Mesothelial cell of epicardium (in vitro differentiated cells): ENCODE results near the gene SLC51B. TPM values are rescaled to one million over a fixed set of nuclear protein-coding genes. Genes with fewer than 3 reads are reported as not detected.

ENCODE experiments used
- DNase-seq, 2 experiments: peaks; one replicate each; pipeline ENCODE4 v3.0.0; 2021; ENCODE audit warnings: low spot score in 2 of 2; ENCODE audit not compliant: unreplicated experiment in 2 of 2
- H3K27ac Mint-ChIP-seq: 2 replicates; pipeline ENCODE4 v1.8.0; 2021; ENCODE audit warnings: mixed read lengths
- H3K27me3 Mint-ChIP-seq: 2 replicates; pipeline ENCODE4 v1.8.0; 2021; ENCODE audit warnings: low read depth, mixed read lengths
- H3K36me3 Mint-ChIP-seq: 2 replicates; pipeline ENCODE4 v1.8.0; 2021; ENCODE audit warnings: mixed read lengths
- H3K4me1 Mint-ChIP-seq: 2 replicates; pipeline ENCODE4 v1.8.0; 2021; ENCODE audit warnings: mixed read lengths
- H3K4me3 Mint-ChIP-seq: 2 replicates; pipeline ENCODE4 v1.8.0; 2021; ENCODE audit warnings: mild to moderate bottlenecking, moderate library complexity, mixed read lengths
- H3K9me3 Mint-ChIP-seq: 2 replicates; pipeline ENCODE4 v1.8.0; 2021; ENCODE audit warnings: mixed read lengths
- total RNA-seq: library from RNA; stranded (reverse); gene quantifications from 3 replicates; pipeline ENCODE4 v1.2.1, GENCODE V29; 2021
- TF ChIP-seq, protein P1 (sequence below): fragments of 200-600 bp; sonication (generic); IDR thresholded peaks from one replicate; pipeline ENCODE4 v1.5.0; 2021; ENCODE audit warnings: antibody characterized with exemption; ENCODE audit not compliant: unreplicated experiment

The SLC51B gene
- total RNA-seq, 1 donor from 2014 or later: not detected

DNA sequence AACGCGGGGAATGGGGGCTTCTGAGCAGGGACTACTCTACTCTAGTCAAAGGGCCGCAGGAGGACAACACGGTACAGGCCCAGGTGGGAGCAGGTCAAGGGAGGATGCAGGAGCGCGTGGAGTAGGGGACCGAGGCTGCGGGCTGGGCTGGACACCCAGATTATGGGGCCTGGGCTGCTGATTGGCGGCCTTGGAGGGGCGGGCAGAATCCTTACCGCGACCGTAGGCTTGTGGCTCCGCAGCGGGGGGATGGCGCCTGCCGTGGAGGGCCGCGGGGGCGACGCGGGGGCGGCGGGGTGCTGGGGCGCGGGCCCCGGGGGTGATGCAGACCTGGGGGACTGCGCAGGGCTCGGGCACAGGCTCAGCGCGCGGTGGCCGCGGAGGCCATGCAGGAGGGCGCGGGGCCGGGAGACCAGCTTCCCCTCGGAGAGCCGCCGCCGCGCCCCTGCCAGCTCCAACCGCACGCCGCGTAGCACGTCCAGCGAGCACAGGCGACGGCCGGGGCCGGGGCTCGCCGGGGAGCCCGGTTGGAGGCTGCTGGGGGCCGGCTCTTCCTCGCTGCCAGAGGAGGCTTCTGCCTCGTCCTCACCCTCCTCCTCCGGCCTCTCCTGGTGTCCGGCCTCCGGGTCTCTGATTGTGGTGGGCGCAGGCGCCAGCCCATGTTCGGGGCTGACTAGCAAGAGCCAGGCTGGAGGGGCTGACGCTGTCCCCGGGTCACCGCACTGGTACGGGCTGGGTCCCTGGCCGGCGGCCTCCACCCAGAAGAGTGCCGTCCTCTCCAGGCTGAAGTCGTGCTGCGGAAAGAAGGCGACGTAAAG is 56.9 kb downstream of the SLC51B start:
- H3K4me1 Mint-ChIP-seq: peaks cover 1% of the 10 kb centered on the region
- TF ChIP-seq, protein P1, sequence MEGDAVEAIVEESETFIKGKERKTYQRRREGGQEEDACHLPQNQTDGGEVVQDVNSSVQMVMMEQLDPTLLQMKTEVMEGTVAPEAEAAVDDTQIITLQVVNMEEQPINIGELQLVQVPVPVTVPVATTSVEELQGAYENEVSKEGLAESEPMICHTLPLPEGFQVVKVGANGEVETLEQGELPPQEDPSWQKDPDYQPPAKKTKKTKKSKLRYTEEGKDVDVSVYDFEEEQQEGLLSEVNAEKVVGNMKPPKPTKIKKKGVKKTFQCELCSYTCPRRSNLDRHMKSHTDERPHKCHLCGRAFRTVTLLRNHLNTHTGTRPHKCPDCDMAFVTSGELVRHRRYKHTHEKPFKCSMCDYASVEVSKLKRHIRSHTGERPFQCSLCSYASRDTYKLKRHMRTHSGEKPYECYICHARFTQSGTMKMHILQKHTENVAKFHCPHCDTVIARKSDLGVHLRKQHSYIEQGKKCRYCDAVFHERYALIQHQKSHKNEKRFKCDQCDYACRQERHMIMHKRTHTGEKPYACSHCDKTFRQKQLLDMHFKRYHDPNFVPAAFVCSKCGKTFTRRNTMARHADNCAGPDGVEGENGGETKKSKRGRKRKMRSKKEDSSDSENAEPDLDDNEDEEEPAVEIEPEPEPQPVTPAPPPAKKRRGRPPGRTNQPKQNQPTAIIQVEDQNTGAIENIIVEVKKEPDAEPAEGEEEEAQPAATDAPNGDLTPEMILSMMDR: no peak
- peaks cover 34% of the 10 kb centered on the region for H3K36me3 Mint-ChIP-seq
- no peak for DNase-seq
- peak overlapping the region; percentile 14 for H3K27ac Mint-ChIP-seq
- no peaks in the 10 kb centered on the region for H3K9me3 Mint-ChIP-seq
- no peak overlapping the region for H3K4me3 Mint-ChIP-seq
- H3K27me3 Mint-ChIP-seq: no peaks in the 10 kb centered on the region

DNA sequence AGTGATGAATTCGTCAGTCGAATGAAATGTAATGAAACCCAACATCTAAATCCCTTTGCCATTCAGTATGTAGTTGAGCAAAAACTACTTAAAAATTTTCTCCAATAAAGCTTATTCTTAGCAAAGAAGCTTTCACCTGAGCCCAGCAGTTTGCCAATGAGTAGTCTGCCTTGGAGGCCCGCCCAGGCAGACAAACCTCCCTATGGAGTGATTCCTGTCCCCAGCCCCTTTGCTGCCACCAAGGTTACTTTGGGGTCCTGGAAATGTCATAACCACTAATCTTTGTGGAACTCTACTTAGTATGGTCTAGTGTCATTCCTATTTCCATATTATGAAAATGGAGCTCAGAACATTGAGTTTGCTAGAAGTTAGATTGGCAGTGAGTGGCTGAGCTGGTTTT is 57.7 kb downstream of the SLC51B start:
- no peaks in the 10 kb centered on the region for H3K27me3 Mint-ChIP-seq
- H3K4me3 Mint-ChIP-seq: no peak overlapping the region
- peaks cover 30% of the 10 kb centered on the region for H3K36me3 Mint-ChIP-seq
- no peaks in the 10 kb centered on the region for H3K4me1 Mint-ChIP-seq
- H3K9me3 Mint-ChIP-seq: no peaks in the 10 kb centered on the region
- TF ChIP-seq, protein P1: no peak
- no peak overlapping the region for H3K27ac Mint-ChIP-seq
- no peak for DNase-seq

Other genes starting within 250 kb of the SLC51B start
- 10.8 to 12.4 TPM (median 10.8 TPM) in 3 replicates for gene PIF1, start 219.7 kb upstream of the SLC51B start, total RNA-seq
- 8.7 to 9.8 TPM (median 8.8 TPM) in 3 replicates for gene PLEKHO2, start 203.5 kb upstream of the SLC51B start, total RNA-seq
- 3.7 to 4.1 TPM (median 4.1 TPM) in 3 replicates for gene ANKDD1A, start 133.5 kb upstream of the SLC51B start, total RNA-seq
- 89.4 to 101 TPM (median 94.8 TPM) in 3 replicates for gene SPG21, start 55.5 kb upstream of the SLC51B start, total RNA-seq
- 15.8 to 20.0 TPM (median 17.8 TPM) in 3 replicates for gene MTFMT, start 15.7 kb upstream of the SLC51B start, total RNA-seq
- 11.7 to 14.0 TPM (median 12.0 TPM) in 3 replicates for gene RASL12, start 22.6 kb downstream of the SLC51B start, total RNA-seq
- gene KBTBD13, start 31.4 kb downstream of the SLC51B start, total RNA-seq: 0.09 to 0.11 TPM in 2 of 3 replicates, not detected in the other
- gene UBAP1L, start 69.8 kb downstream of the SLC51B start, total RNA-seq: 10.7 to 11.6 TPM (median 10.9 TPM) in 3 replicates
- 29.9 to 34.5 TPM (median 32.7 TPM) in 3 replicates for gene PDCD7, start 88.4 kb downstream of the SLC51B start, total RNA-seq
- 56.3 to 60.8 TPM (median 58.7 TPM) in 3 replicates for gene CLPX, start 140.0 kb downstream of the SLC51B start, total RNA-seq
- 0.95 to 1.3 TPM (median 1.2 TPM) in 3 replicates for gene CILP, start 166.1 kb downstream of the SLC51B start, total RNA-seq
- gene PARP16, start 241.5 kb downstream of the SLC51B start, total RNA-seq: 17.7 to 21.0 TPM (median 18.6 TPM) in 3 replicates